Lung (tissue), 12 donors: ENCODE measurements around the gene TESMIN. TPM values are rescaled to one million over a fixed set of nuclear protein-coding genes. Genes with fewer than 3 reads are reported as not detected.

Experiments used
- ATAC-seq: fragments of 200-7000 bp; cut with Tn5 transposase; one replicate; pipeline ENCODE4 v1.9.1; 2020; ENCODE audit warnings: moderate number of reproducible peaks; ENCODE audit not compliant: insufficient read depth, low FRiP score
- DNase-seq, 3 donors: peaks; one replicate each; pipeline ENCODE4 v3.0.0-alpha.2; 2013 to 2017
- H3K27ac ChIP-seq, 2 donors: one replicate each; pipeline ENCODE4 v1.5.1; 2013; ENCODE audit warnings: mild to moderate bottlenecking in 2 of 2, moderate library complexity in 2 of 2, control low read depth in 1 of 2, inconsistent platforms in 1 of 2, low read depth in 1 of 2, low read length in 1 of 2
- H3K27me3 ChIP-seq, 3 donors: one replicate each; pipeline ENCODE4 v1.5.1; 2013; ENCODE audit warnings: low read length in 2 of 3; ENCODE audit not compliant: control insufficient read depth in 3 of 3, insufficient read depth in 3 of 3
- H3K36me3 ChIP-seq, 4 donors: one replicate each; pipeline ENCODE4 v1.5.1; 2013; ENCODE audit warnings: low read length in 4 of 4, mild to moderate bottlenecking in 1 of 4, moderate library complexity in 1 of 4; ENCODE audit not compliant: control insufficient read depth in 4 of 4, insufficient read depth in 4 of 4
- H3K4me1 ChIP-seq, 5 donors: one replicate each; pipeline ENCODE4 v1.5.1; 2013; ENCODE audit warnings: low read length in 5 of 5, mild to moderate bottlenecking in 2 of 5, moderate library complexity in 1 of 5; ENCODE audit not compliant: control insufficient read depth in 5 of 5, insufficient read depth in 5 of 5
- H3K4me3 ChIP-seq: one replicate; pipeline ENCODE4 v1.5.1; 2013; ENCODE audit warnings: mild to moderate bottlenecking, control low read depth, moderate library complexity
- H3K9ac ChIP-seq, 2 donors: one replicate each; pipeline ENCODE4 v1.5.1; 2013; ENCODE audit warnings: low read length in 2 of 2, control low read depth in 1 of 2; ENCODE audit not compliant: insufficient read depth in 1 of 2
- H3K9me3 ChIP-seq, 4 donors: one replicate each; pipeline ENCODE4 v1.5.1; 2013; ENCODE audit warnings: low read length in 3 of 4, mild to moderate bottlenecking in 1 of 4, moderate library complexity in 1 of 4; ENCODE audit not compliant: control insufficient read depth in 4 of 4, insufficient read depth in 3 of 4
- WGBS, 2 donors: extraction: QIAGEN DNeasy Blood & Tissue Kit; methylation state at CpG; one replicate each; pipeline ENCODE4 v1.1.7; 2013; 5-methylcytosine and 5-hydroxymethylcytosine counted together
- polyA plus RNA-seq, 2 donors: library from polyadenylated mRNA; stranded (reverse); fragments of 200-250 nt; gene quantifications; one replicate each; pipeline ENCODE4 v1.2.1, GENCODE V29; 2013
- total RNA-seq, 2 donors: library from RNA; depleted of rRNA in 1 of 2; stranded (reverse); fragments of >200 nt in 1 of 2; gene quantifications; one replicate each; pipeline ENCODE4 v1.2.1, GENCODE V29; 2014 to 2021
- TF ChIP-seq, protein P1 (sequence below): IDR thresholded peaks from 2 replicates; pipeline ENCODE4 v1.5.1; 2012; ENCODE audit warnings: mild to moderate bottlenecking; ENCODE audit errors: control extremely low read depth, extremely low read depth
- donor health status: control.
- donor health status: control.
- donor health status: Bipolar disorder and iron deficiency.
- donor health status: healthy.
- donor health status: DM: yes; HTN: yes; CAD: no.

The TESMIN gene
- total and polyA plus RNA-seq, 4 donors: 0.55 to 6.7 (median 1.8) TPM

DNA sequence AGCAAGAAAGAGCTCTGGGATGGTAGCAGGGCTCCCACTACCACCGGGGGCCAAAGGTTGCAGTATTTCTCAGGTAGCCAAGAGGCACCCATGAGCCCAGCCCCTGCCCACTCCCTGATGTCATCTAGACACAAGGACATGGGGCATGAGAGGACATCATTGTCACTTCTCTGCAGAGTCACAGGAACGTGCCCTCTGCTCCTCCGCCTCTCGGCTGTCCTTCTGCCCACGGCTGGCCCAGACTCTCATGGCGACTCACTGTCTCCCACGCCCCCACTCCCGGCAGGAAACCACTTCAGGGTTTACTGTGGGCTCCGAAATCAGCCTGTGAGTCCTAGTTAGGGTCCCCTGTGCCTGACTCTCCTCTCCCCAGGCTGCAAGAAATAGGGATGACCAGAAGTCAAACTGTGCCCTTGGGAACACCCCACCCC lies 68.8 kb downstream of the TESMIN start:
- WGBS, 2 donors: 56 to 78% methylated on average over 9 of the region's 9 CpGs
- Histone ChIP-seq H3K9ac (no peak overlapping the region), H3K27me3 (peaks cover 0 to 41% (median 28%) of the 10 kb centered on the region in 3 donors), H3K27ac (no peak overlapping the region), H3K36me3 (no peaks in the 10 kb centered on the region), H3K4me1 (peaks cover 0 to 21% (median 0%) of the 10 kb centered on the region in 5 donors), H3K9me3 (no peaks in the 10 kb centered on the region), H3K4me3 (no peak overlapping the region)
- ATAC-seq: no peak
- TF ChIP-seq, protein P1, sequence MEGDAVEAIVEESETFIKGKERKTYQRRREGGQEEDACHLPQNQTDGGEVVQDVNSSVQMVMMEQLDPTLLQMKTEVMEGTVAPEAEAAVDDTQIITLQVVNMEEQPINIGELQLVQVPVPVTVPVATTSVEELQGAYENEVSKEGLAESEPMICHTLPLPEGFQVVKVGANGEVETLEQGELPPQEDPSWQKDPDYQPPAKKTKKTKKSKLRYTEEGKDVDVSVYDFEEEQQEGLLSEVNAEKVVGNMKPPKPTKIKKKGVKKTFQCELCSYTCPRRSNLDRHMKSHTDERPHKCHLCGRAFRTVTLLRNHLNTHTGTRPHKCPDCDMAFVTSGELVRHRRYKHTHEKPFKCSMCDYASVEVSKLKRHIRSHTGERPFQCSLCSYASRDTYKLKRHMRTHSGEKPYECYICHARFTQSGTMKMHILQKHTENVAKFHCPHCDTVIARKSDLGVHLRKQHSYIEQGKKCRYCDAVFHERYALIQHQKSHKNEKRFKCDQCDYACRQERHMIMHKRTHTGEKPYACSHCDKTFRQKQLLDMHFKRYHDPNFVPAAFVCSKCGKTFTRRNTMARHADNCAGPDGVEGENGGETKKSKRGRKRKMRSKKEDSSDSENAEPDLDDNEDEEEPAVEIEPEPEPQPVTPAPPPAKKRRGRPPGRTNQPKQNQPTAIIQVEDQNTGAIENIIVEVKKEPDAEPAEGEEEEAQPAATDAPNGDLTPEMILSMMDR: no peak
- DNase-seq: no peak

DNA sequence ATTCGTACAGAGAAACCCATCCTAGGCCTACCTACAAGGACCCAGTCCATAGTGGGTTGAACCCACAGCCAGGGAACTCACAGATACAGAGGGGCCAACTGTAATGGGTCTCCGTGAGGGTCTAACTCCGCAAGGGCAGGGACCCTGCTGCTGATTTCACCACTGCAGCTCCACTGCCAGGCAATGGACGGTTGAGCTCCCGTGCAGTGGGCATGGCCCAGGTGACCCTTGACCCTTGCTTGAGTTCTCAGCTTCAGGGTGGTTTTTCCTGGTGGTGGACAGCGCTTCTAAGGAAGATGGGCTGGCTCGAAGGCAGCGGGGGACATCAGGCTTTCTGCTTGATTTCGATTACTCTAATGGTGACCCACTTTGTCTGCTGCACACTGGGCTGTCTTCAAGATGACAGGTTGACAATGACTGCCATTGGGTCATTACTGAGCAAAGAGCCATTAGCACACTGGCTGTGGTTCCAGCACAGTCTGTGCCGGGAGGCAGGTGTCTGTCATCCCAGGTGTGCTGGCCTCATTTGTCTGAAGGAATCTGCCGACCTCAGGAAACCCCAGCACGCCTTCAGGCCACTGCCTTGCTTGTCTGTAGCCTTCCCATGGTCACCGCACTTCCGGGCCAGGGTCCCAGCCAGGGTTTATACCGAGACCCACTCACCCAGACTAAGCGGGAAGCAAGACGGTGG lies 70.6 kb downstream of the TESMIN start:
- Histone ChIP-seq H3K4me3 (no peak overlapping the region), H3K36me3 (no peaks in the 10 kb centered on the region), H3K27ac (no peak overlapping the region), H3K9ac (no peak overlapping the region), H3K4me1 (peaks cover 0 to 12% (median 0%) of the 10 kb centered on the region in 5 donors), H3K9me3 (no peaks in the 10 kb centered on the region), H3K27me3 (peaks cover 0 to 28% (median 23%) of the 10 kb centered on the region in 3 donors)
- WGBS, 2 donors: 91 to 95% methylated on average over 17 of the region's 17 CpGs
- TF ChIP-seq, protein P1: no peak
- DNase-seq (no peak), ATAC-seq (no peak)

DNA sequence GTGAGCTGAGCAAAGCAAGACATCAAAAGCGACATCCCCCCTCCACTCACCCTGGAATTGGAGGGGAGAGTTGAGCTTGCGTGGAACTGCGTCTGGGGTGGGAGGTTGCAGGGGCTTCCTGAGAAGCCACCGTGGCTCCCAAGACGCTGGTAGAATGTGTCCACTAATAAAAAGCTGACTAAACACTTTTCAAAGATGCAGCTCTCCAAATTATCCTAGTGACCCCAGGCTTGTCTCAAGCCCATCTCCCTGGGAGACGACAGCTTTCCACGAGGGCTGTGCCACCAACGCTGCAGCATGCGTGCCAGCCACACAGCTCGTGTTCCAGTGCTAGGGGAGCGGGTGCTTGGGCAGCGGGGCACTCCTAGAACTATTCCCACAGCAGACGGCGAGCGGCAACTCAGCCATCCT lies 73.3 kb downstream of the TESMIN start:
- peaks cover 0 to 8% (median 6%) of the 10 kb centered on the region in 3 donors for H3K27me3 ChIP-seq
- ATAC-seq (no peak), DNase-seq (no peak)
- H3K9me3 ChIP-seq: peaks cover 0 to 7% (median 0%) of the 10 kb centered on the region in 4 donors
- no peaks in the 10 kb centered on the region for H3K4me1 ChIP-seq
- H3K27ac ChIP-seq: no peak overlapping the region
- no peaks in the 10 kb centered on the region for H3K36me3 ChIP-seq
- WGBS, 2 donors: 82 to 86% methylated on average over 15 of the region's 15 CpGs
- no peak overlapping the region for H3K4me3 ChIP-seq
- no peak overlapping the region for H3K9ac ChIP-seq
- TF ChIP-seq, protein P1: no peak
